Measurements from ENCODE around the gene HMGXB4.

GRCh38 chr22:35318346-35319215, 61.3 kb downstream of the HMGXB4 start:
- no peak for TF ChIP-seq BHLHE40 (IDR thresholded peaks at IDR 0.05; ENCODE audit: low read depth, low read length)
- no peak for TF ChIP-seq CTCF (IDR thresholded peaks at IDR 0.05)
- no peak for TF ChIP-seq RNF2 (IDR thresholded peaks at IDR 0.05; ENCODE audit: borderline replicate concordance, low read depth)
- TF ChIP-seq HDAC2 (IDR thresholded peaks at IDR 0.05) = no peak
- no peak for TF ChIP-seq CHD2 (IDR thresholded peaks at IDR 0.05; ENCODE audit: low read length, partially characterized antibody)
- TF ChIP-seq CHD4 (IDR thresholded peaks at IDR 0.05; ENCODE audit: borderline replicate concordance) = no peak
- no peak for TF ChIP-seq JUNB (IDR thresholded peaks at IDR 0.05)

All from A549 (cell line).